ENCODE data around the gene EVI5.

DNA sequence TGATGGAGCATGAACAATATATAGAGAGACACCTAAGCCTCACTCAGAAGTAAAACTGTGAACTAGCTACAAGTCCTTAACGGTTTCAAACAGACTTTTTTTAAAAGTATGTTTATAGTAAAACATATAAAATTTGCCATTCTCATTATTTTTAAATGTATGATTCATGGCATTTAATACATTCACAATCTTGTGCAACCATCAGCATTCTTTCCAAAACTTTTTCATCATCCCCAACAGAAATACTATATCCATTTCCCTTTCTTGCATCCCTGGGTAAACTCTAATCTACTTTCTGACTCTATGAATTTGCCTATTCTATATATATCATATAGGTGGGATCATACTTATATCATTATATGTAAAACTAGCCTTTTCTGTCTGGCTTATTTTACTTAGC is 25.5 kb downstream of the EVI5 start:
- TF ChIP-seq POLR2A (IDR thresholded peaks at IDR 0.05), result no peak
- TF ChIP-seq, protein P1, sequence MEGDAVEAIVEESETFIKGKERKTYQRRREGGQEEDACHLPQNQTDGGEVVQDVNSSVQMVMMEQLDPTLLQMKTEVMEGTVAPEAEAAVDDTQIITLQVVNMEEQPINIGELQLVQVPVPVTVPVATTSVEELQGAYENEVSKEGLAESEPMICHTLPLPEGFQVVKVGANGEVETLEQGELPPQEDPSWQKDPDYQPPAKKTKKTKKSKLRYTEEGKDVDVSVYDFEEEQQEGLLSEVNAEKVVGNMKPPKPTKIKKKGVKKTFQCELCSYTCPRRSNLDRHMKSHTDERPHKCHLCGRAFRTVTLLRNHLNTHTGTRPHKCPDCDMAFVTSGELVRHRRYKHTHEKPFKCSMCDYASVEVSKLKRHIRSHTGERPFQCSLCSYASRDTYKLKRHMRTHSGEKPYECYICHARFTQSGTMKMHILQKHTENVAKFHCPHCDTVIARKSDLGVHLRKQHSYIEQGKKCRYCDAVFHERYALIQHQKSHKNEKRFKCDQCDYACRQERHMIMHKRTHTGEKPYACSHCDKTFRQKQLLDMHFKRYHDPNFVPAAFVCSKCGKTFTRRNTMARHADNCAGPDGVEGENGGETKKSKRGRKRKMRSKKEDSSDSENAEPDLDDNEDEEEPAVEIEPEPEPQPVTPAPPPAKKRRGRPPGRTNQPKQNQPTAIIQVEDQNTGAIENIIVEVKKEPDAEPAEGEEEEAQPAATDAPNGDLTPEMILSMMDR (IDR thresholded peaks at IDR 0.05), result no peak

Data from thyroid gland (tissue), 4 donors.